Pancreas (tissue), 10 donors: Measurements from ENCODE around the gene CHRDL2. TPM values are rescaled to one million over a fixed set of nuclear protein-coding genes. Genes with fewer than 3 reads are reported as not detected.

Experiments used
- ATAC-seq, 4 donors: fragments of 200-7000 bp; cut with Tn5 transposase; one replicate each; pipeline versions ENCODE4 v1.8.0 to v1.9.1; 2020; ENCODE audit warnings: mild to moderate bottlenecking in 4 of 4, moderate library complexity in 4 of 4
- DNase-seq, 6 donors: peaks; one replicate each; pipeline ENCODE4 v3.0.0-alpha.2; 2020
- FAIRE-seq: peaks from 2 replicates; lab custom pipeline; 2012; peaks lifted over from hg19 to GRCh38; lab: Jason Lieb, UNC
- H3K27ac ChIP-seq, 4 donors: fragments of 200-600 bp; sonication (generic); 1 replicate in 3 of 4; 2 replicates in 1 of 4; pipeline versions ENCODE4 v1.5.0 to v1.8.0; 2020
- H3K27me3 ChIP-seq, 4 donors: fragments of 200-600 bp; one replicate each; pipeline ENCODE4 v1.8.0; 2021
- H3K36me3 ChIP-seq, 3 donors: fragments of 200-600 bp; sonication (generic) in 1 of 3; one replicate each; pipeline versions ENCODE4 v1.5.0 to v1.8.0; 2020 to 2021
- H3K4me1 ChIP-seq, 3 donors: fragments of 200-600 bp; one replicate each; pipeline ENCODE4 v1.8.0; 2021
- H3K4me3 ChIP-seq, 4 donors: fragments of 200-600 bp; sonication (generic) in 2 of 4; one replicate each; pipeline versions ENCODE4 v1.5.0 to v1.8.0; 2020 to 2021
- H3K9me3 ChIP-seq, 4 donors: fragments of 200-600 bp; one replicate each; pipeline ENCODE4 v1.8.0; 2021
- CTCF ChIP-seq, 4 donors: fragments of 200-600 bp; sonication (generic) in 3 of 4; IDR thresholded peaks; one replicate each; pipeline versions ENCODE4 v1.5.0 to v1.8.0; 2021; ENCODE audit warnings: antibody characterized with exemption in 4 of 4
- WGBS, 2 donors: extraction: QIAGEN DNeasy Blood & Tissue Kit; methylation state at CpG; one replicate each; pipeline ENCODE4 v1.1.7; 2013; 5-methylcytosine and 5-hydroxymethylcytosine counted together
- intact Hi-C, 3 donors: fragments of 100-400 bp; cut with DNase I; formaldehyde crosslinking; loops; one replicate each; pipeline versions ENCODE4 v1.11.1 to v1.14.2; 2022
- polyA plus RNA-seq, 2 donors: library from polyadenylated mRNA; stranded (reverse); fragments of 200-250 nt; gene quantifications; one replicate each; pipeline ENCODE4 v1.2.3, GENCODE V29; 2013
- total RNA-seq, 6 donors: library from RNA; stranded (reverse); fragmentation: NEBNext Ultra II Directional in 4 of 6; extraction: Animal tissue kit (Norgen Biotek cat#: 25700) in 4 of 6; gene quantifications; one replicate each; pipeline versions ENCODE4 v1.2.1 to v1.2.4, GENCODE V29; 2021 to 2023
- donor health status: healthy with polysubstance abuse.
- donor health status: DM: no; HTN: no; CAD: no; lungs with moderate emphysema.
- donor health status: DM: no; HTN: no; CAD: no.
- donor health status: control.
- donor health status: control.
- donor health status: Bipolar disorder and iron deficiency.
- donor health status: DM: yes; HTN: yes; CAD: no.
- donor health status: DM: no; HTN: no; CAD: no.
- donor health status: DM: no; HTN: no; CAD: no.
- donor health status: DM: yes; HTN: yes; CAD: no.

The CHRDL2 gene
- total and polyA plus RNA-seq, 8 donors: 0.72 to 6.9 (median 2.0) TPM; not detected in 1

- Histone ChIP-seq H3K4me1 (no peaks in the 10 kb centered on the region), H3K27me3 (no peaks in the 10 kb centered on the region), H3K9me3 (no peaks in the 10 kb centered on the region), H3K27ac (no peak overlapping the region), H3K36me3 (no peaks in the 10 kb centered on the region), H3K4me3 (no peak overlapping the region)
- no peak for ATAC-seq
- no peak for FAIRE-seq
- 92 to 93% methylated on average over 3 of the region's 3 CpGs for WGBS, 2 donors
- DNase-seq: no peak
- intact Hi-C loops: no loop called here
- no peak for TF ChIP-seq CTCF (IDR thresholded peaks at IDR 0.05)
Observed at GRCh38 chr11:74707182-74707581, 24.0 kb downstream of the CHRDL2 start.

- DNase-seq (no peak), FAIRE-seq (no peak), ATAC-seq (no peak)
- Histone ChIP-seq H3K27ac (no peak overlapping the region), H3K4me1 (peaks cover 0 to 4% (median 0%) of the 10 kb centered on the region in 3 donors), H3K36me3 (no peaks in the 10 kb centered on the region), H3K9me3 (no peaks in the 10 kb centered on the region), H3K4me3 (no peak overlapping the region), H3K27me3 (no peaks in the 10 kb centered on the region)
- intact Hi-C loops: no loop called here
- no peak for TF ChIP-seq CTCF (IDR thresholded peaks at IDR 0.05)
- WGBS, 2 donors: 84 to 95% methylated on average over 13 of the region's 13 CpGs
Observed at GRCh38 chr11:74703211-74703610, 28.0 kb downstream of the CHRDL2 start.

- DNase-seq (peak; percentile 42 to 78 (median 69)), ATAC-seq (peak; percentile 69 to 87 (median 84)), FAIRE-seq (no peak)
- H3K27ac ChIP-seq: no peak overlapping the region
- TF ChIP-seq CTCF (IDR thresholded peaks at IDR 0.05): peak; percentile 79 to 90 (median 84)
- peaks cover 0 to 11% (median 5%) of the 10 kb centered on the region in 3 donors for H3K4me1 ChIP-seq
- no peaks in the 10 kb centered on the region for H3K9me3 ChIP-seq
- no peak overlapping the region for H3K4me3 ChIP-seq
- WGBS, 2 donors: 33 to 43% methylated on average over 15 of the region's 15 CpGs
- H3K27me3 ChIP-seq: no peaks in the 10 kb centered on the region
- no peaks in the 10 kb centered on the region for H3K36me3 ChIP-seq
- intact Hi-C loops: no loop called here
Observed at GRCh38 chr11:74702383-74703007, 28.7 kb downstream of the CHRDL2 start.

- no peaks in the 10 kb centered on the region for H3K27me3 ChIP-seq
- no peak for TF ChIP-seq CTCF (IDR thresholded peaks at IDR 0.05)
- intact Hi-C loops: no loop called here
- no peak for FAIRE-seq
- H3K9me3 ChIP-seq: no peaks in the 10 kb centered on the region
- no peak for DNase-seq
- no peaks in the 10 kb centered on the region for H3K36me3 ChIP-seq
- 55 to 70% methylated on average over 8 of the region's 8 CpGs for WGBS, 2 donors
- H3K4me3 ChIP-seq: no peak overlapping the region
- H3K27ac ChIP-seq: no peak overlapping the region
- ATAC-seq: no peak
- H3K4me1 ChIP-seq: peaks cover 4 to 17% (median 12%) of the 10 kb centered on the region in 3 donors
Observed at GRCh38 chr11:74701351-74701750, 29.9 kb downstream of the CHRDL2 start.
